GM18499 (cell line): ENCODE measurements around the gene TECPR1.

ENCODE experiments used
- ATAC-seq: cut with Tn5 transposase; IDR thresholded peaks from one replicate; pipeline ENCODE4 v1.9.1; 2021; ENCODE audit warnings: moderate number of reproducible peaks; ENCODE audit not compliant: insufficient read depth, unreplicated experiment

TECPR1 gene

GRCh38 chr7:98171449-98171848 lies 80.6 kb downstream of the TECPR1 start:
- ATAC-seq, result no peak

- no peak for ATAC-seq
Observed at GRCh38 chr7:98170966-98171365, 81.1 kb downstream of the TECPR1 start.

- no peak for ATAC-seq
Observed at GRCh38 chr7:98168904-98169621, 83.0 kb downstream of the TECPR1 start.

- ATAC-seq, result peak; percentile 74
Observed at GRCh38 chr7:98168181-98168903, 83.7 kb downstream of the TECPR1 start.

GRCh38 chr7:98167653-98168052 lies 84.4 kb downstream of the TECPR1 start:
- no peak for ATAC-seq

- ATAC-seq, result no peak
Observed at GRCh38 chr7:98166668-98166970, 85.4 kb downstream of the TECPR1 start.

- ATAC-seq, result no peak
Observed at GRCh38 chr7:98165827-98166667, 86.0 kb downstream of the TECPR1 start.
